MV-4-11 (cell line): Measurements from ENCODE around the gene PMF1.
"Not testable (repeated sequence)": the region's sequence is repeated elsewhere in the genome, so short reads cannot be mapped to it uniquely, and the experiment has no call there.

Experiments used
- DNase-seq: peaks from one replicate; lab custom pipeline; 2025; lab: John Stamatoyannopoulos, UW

The PMF1 gene

DNA sequence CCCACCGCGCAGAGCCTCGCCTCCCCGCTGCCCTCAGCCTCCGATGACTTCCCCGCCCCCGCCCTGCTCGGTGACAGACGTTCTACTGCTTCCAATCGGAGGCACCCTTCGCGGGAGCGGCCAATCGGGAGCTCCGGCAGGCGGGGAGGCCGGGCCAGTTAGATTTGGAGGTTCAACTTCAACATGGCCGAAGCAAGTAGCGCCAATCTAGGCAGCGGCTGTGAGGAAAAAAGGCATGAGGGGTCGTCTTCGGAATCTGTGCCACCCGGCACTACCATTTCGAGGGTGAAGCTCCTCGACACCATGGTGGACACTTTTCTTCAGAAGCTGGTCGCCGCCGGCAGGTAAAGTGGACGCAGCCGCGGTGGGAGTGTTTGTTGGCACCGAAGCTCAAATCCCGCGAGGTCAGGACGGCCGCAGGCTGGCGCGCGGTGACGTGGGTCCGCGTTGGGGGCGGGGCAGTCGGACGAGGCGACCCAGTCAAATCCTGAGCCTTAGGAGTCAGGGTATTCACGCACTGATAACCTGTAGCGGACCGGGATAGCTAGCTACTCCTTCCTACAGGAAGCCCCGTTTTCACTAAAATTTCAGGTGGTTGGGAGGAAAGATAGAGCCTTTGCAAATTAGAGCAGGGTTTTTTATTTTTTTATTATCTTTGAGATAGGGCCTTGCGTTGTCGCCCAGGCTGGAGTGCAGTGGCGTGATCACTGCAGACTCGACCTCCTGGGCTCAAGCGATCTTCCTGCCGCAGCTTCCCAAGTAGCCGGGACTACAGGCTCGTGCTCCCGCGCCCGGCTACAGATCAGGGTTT, at the start of gene PMF1:
Gene PMF1 (plus strand): TSS at position 175 of the 811 bp plus-strand sequence. CDS start 9 bp downstream, at position 184.
- DNase-seq, result peak; percentile 91

DNA sequence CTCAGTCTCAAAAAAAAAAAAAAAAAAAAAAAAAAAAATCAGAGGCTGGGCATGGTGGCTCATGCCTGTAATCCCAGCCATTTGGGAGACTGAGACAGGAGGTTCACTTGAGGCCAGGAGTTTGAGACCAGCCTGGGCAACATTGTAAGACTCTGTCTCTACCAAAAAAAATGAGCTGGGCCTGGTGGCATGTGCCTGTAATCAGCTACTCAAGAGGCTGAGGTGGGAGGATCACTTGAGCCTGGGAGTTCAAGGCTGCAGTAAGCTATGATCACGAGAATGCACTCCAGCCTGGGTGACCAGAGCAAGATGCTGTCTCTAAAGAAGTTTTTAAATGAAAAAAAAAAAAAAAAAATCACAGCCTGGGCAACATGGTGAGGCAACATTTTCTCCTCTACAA, 49.1 kb upstream of the PMF1 start:
- DNase-seq, result no peak

GRCh38 chr1:156164125-156164831, 48.5 kb upstream of the PMF1 start:
- DNase-seq, result no peak

- DNase-seq, result no peak
Measured at GRCh38 chr1:156165083-156165482, 47.7 kb upstream of the PMF1 start.

GRCh38 chr1:156167536-156167935, 45.3 kb upstream of the PMF1 start:
- no peak for DNase-seq

- DNase-seq, result no peak
Measured at GRCh38 chr1:156172696-156173470, 39.9 kb upstream of the PMF1 start.

DNA sequence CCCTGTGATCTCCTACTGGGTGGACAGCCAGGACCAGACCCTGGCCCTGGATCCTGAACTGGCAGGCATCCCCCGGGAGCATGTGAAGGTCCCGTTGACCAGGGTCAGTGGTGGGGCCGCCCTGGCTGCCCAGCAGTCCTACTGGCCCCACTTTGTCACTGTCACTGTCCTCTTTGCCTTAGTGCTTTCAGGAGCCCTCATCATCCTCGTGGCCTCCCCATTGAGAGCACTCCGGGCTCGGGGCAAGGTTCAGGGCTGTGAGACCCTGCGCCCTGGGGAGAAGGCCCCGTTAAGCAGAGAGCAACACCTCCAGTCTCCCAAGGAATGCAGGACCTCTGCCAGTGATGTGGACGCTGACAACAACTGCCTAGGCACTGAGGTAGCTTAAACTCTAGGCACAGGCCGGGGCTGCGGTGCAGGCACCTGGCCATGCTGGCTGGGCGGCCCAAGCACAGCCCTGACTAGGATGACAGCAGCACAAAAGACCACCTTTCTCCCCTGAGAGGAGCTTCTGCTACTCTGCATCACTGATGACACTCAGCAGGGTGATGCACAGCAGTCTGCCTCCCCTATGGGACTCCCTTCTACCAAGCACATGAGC, 36.1 kb upstream of the PMF1 start:
- no peak for DNase-seq

DNA sequence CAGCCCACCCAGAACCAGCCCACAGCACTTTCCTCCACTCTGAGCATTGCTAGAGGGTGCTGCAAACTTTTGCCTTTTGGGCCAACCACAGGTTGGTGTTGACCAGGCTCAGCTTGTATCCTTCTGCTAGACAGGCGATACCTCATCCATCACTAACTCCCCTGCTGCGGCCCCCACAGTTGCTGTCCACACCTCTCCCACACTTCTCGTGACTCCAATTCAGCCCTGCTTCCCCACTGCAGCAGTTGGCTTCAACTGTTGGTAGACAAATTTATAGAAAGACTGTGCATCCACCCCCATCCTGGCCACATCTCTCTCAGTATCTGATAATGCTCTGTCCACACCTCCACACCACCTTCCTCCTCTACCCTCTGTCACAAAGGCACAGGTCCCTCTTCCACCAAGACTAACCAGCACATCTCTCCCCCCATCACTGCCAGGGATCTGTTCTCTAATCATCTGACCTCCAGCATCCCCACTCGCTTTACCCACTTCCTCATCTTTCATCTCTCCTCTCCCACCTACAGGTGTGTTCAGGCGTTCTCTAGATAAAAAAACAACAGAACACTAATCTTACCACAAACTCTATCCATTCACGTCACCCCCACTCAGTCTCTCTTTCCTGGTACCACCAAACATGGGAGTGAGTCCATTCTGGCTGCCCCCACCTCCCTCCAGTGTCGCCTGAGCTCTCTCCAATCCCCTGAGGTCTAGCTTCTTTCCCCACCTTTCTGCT, 34.7 kb upstream of the PMF1 start:
- DNase-seq, result no peak

DNA sequence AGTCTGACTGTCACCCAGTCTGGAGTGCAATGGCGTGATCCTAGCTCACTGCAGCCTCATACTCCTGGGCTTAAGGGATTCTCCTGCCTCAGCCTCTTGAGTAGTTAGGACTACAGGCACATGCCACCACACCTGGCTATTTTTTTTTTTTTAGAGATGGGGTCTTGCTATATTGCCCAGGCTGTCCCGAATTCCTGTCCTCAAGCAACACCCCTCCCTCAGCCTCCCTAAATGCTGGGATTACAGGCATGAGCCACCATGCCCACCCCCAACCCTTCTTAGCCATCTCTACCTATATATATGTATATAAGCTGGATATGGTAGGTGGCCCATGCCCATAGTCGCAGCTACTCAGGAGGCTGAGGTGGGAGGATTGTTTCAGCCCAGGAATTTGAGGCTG, 32.3 kb upstream of the PMF1 start:
- no peak for DNase-seq

DNA sequence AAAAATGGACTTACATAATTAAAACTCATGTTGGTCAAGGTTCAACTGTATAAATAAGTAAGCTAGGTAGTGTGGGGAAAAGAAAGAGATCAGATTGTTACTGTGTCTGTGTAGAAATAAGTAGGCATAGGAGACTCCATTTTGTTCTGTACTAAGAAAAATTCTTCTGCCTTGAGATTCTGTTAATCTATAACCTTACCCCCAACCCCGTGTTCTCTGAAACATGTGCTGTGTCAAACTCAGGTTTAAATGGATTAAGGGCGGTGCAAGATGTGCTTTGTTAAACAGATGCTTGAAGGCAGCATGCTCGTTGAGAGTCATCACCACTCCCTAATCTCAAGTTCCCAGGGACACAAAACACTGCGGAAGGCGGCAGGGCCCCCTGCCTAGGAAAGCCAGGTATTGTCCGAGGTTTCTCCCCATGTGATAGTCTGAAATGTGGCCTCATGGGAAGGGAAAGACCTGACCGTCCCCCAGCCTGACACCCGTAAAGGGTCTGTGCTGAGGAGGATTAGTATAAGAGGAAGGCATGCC, 31.3 kb upstream of the PMF1 start:
- DNase-seq, result not testable (repeated sequence)

GRCh38 chr1:156182010-156182779, 30.6 kb upstream of the PMF1 start:
- not testable (repeated sequence) for DNase-seq

DNA sequence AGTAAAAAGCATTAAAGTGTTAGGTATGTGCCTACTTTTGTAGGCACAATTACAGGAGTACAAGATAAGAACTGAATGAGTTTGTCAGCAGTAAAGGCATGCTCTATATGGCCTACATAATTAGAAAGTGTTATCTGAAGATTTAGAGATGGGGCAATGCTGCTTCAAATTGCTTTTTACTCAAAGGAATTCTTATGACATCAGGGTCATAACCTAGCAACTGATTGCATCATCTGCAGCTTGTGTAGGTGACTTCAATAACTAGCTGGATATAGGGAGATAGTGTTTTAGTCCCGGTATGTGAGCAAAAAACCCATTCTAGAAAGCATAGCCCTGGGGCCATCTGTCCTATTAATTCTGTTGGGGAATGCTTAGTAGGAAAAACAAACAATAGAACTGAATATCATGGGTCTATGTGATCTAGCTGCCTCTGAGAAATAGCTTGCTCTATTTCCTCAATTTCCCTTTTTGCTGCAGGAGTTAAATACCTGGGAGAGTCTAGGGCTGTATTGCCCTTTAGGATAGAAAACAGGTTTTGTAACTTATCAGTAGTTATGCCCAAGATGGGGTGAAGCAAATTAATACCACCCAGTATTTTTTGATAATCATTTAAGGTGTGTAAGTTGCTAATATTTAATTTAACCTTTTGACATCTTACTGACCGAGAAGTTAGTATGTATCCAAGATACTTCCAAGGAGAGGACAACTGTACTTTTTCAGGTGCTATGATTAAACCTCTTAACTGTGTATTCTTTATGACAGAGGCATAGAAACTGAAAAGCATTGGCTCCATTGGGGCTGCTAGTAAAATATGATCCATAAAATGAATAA, 26.2 kb upstream of the PMF1 start:
- DNase-seq, result peak; percentile 16

- not testable (repeated sequence) for DNase-seq
Measured at GRCh38 chr1:156190265-156190664, 22.5 kb upstream of the PMF1 start.

DNA sequence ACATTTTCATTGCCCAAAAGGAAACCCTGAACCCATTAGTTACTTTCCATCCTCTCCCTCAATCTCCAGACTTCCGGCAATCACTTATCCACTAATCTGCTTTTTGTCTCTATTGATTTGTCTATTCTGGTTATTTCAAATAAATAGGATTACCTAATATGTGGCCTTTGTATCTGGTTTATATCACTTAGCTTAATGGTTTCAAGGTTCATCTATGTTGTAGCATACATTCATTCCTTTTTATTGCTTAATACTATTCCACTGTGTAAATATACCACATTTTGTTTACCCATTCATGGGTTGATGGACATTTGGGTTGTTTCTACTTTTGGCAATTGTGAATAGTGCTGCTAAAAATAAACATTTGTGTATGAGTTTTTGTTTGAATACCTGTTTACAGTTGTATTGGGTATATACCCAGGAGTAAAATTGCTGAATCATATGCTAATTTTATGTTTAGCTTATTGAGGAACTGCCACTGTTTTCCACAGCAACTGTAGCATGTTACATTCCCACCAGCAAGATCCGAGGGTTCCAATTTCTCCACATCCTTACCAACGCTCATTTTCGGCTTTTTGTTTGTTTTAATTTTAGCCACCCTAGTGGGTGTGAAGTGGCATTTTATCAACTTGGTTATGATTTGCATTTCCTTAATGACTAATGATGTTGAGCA, 21.4 kb upstream of the PMF1 start:
- no peak for DNase-seq

- no peak for DNase-seq
Measured at GRCh38 chr1:156193208-156193487, 19.7 kb upstream of the PMF1 start.

GRCh38 chr1:156193488-156194299, 19.1 kb upstream of the PMF1 start, which contains the start of gene SLC25A44:
Gene SLC25A44, plus strand, starts transcription at chr1:156194104. Its CDS starts 5,744 bp downstream, at chr1:156199848.
- DNase-seq, result peak; percentile 99

DNA sequence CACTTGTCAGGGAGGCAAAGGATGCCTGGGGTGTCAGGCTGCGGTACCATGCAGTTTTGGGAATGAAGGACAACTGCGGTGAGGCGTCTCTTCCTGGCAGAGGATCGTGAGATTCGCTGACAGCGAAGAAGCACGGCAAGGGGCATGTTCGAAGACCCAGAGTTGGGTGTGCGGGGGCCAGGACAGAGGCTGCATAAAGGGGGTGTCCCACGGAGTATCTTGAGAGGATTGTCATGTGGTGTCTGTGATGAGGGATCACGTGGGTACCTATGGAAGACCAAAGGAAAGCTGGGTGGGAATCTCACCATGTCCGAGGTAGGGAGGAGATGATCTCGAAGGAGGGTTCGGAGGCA, 18.5 kb upstream of the PMF1 start:
- DNase-seq, result no peak

DNA sequence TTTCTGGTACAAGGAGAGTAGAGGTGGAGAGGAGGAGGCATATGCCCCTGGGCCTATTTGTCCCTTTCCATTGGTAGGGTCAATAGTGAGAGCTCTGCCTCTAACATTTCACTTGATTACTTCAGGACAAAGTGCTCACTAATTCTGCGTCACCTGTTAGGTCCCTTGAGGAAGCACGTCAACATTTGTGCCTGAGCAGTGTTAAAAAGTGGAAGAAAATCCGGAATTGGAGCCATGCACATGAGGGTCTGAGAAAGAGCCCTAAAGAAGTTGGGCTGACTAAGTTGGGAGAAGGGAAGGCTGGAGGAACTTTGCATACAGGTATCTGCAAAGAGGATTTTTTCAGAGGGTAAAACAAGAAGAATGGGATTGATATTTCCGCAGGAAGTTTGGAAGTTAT, 17.0 kb upstream of the PMF1 start:
- DNase-seq, result no peak
